ENCODE data around the gene RPL31. TPM values are rescaled to one million over a fixed set of nuclear protein-coding genes. Genes with fewer than 3 reads are reported as not detected.
"Not testable (repeated sequence)": the region's sequence is repeated elsewhere in the genome, so short reads cannot be mapped to it uniquely, and the experiment has no call there.

The RPL31 gene
- total and polyA plus RNA-seq, 5 donors: 822 to 3,971 (median 937) TPM

DNA sequence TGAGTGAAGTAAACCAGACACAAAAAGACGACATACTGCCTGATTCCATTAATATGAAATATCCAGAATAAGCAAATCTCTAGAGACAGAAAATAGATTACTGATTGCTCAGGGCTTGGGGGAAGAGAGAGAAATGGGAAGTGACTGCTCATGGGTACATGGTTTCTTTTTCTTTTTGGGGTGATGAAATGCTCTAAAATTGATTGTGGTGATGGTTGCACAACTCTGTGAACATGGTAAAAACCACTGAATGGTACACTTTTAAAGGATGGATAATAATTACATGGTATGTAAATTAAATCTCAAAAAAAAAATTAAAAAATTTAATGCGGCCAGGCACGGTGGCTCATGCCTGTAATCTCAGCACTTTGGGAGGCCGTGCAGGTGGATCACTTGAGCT, 39.3 kb downstream of the RPL31 start:
- intact Hi-C loops (cut with DNase I): no loop called here
- H3K9me3 ChIP-seq (ENCODE audit: control insufficient read depth, low read length): no peaks in the 10 kb centered on the region
- no peak overlapping the region for H3K4me3 ChIP-seq (ENCODE audit: low read length)
- ATAC-seq (peak; percentile 41 to 50), DNase-seq (no peak)
- H3K4me1 ChIP-seq (ENCODE audit: control insufficient read depth, insufficient read depth, low read length): no peaks in the 10 kb centered on the region
- no peak overlapping the region for H3K27ac ChIP-seq (ENCODE audit: low read length)
- WGBS: 75% methylated on average over 4 of the region's 4 CpGs
- H3K27me3 ChIP-seq (ENCODE audit: control insufficient read depth, insufficient read depth): no peaks in the 10 kb centered on the region

DNA sequence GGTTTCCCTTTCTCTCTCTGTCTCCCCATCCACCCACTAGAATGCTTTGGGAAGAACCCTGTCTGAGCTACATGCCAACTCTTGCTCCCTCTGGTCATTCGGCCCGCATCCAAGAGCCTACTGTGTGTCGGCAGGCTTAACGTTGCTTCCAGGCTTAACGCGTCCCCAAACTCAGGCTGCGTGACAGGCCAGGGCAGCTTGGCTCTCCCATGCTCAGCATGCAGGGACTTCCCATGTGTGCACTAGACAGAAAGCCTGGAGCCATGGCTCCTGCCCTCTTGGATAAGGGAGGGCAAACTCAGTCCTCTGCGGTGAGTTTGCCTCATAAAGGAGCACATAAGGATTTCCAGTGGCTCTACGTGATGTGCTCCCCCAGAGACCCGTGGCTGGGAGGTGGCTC, 43.2 kb downstream of the RPL31 start:
- Histone ChIP-seq H3K27ac (ENCODE audit: low read length) (no peak overlapping the region), H3K27me3 (ENCODE audit: control insufficient read depth, insufficient read depth) (no peaks in the 10 kb centered on the region), H3K4me1 (ENCODE audit: control insufficient read depth, insufficient read depth, low read length) (no peaks in the 10 kb centered on the region), H3K4me3 (ENCODE audit: low read length) (no peak overlapping the region), H3K9me3 (ENCODE audit: control insufficient read depth, low read length) (no peaks in the 10 kb centered on the region)
- intact Hi-C loops (cut with DNase I): no loop called here
- 94% methylated on average over 10 of the region's 10 CpGs for WGBS
- DNase-seq (no peak), ATAC-seq (no peak)

DNA sequence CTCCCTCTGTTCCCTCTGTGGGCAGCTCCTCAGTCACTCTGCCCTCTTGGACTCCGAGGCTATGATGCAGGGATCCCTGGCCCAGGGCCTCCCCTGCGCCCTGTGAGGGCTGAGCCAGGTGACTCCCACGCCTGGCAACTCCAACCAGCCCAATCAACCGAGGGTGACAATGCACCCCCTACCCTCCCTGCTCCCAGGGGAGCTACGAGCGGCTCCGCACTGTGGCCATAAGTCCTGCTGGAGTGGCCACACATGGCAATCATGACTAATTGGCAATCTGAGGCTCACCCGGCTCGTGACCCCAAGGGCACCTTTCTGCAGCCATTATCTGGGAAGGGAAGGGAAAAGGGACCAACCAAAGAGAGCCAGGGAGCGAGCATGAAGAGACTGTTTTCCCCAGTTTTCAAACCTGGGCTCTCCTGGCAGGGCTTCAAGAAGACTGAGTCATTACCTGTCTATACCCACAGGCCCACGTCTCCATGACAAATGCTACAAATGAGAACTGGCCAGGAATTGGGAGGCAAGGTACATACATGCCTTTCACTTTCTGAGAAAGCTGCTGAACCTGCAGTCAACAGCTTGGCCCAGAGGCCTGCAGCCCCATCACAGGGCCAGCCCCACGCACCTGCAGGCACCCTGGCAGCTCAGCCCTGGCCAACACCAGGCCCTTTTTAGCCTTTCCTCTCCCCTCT, 45.1 kb downstream of the RPL31 start:
- DNase-seq: no peak
- Histone ChIP-seq H3K4me1 (ENCODE audit: control insufficient read depth, insufficient read depth, low read length) (no peaks in the 10 kb centered on the region), H3K9me3 (ENCODE audit: control insufficient read depth, low read length) (no peaks in the 10 kb centered on the region), H3K27ac (ENCODE audit: low read length) (no peak overlapping the region), H3K27me3 (ENCODE audit: control insufficient read depth, insufficient read depth) (no peaks in the 10 kb centered on the region), H3K4me3 (ENCODE audit: low read length) (no peak overlapping the region)
- ATAC-seq: peak; percentile 12 to 35
- 84% methylated on average over 12 of the region's 12 CpGs for WGBS
- intact Hi-C loops (cut with DNase I): no loop called here

DNA sequence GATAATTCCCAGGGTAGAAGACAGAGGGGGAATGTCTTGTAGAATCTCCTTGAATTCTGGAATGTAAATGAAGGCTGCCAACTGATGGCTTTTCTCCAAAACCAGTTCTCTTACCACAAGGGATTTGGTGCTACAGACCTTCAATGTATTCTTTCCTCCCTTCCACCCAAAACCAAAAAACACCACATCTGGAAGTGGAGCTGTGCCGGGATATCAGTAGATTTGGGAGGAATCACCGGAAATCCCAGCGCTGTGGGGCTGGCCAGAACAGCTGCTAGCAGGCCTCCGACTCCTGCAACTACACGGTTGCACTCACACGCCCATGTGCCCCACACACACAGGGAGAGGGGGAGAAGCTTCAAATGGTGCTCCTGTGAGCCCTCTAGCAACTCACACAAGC, 45.7 kb downstream of the RPL31 start:
- Histone ChIP-seq H3K27ac (ENCODE audit: low read length) (no peak overlapping the region), H3K4me1 (ENCODE audit: control insufficient read depth, insufficient read depth, low read length) (no peaks in the 10 kb centered on the region), H3K27me3 (ENCODE audit: control insufficient read depth, insufficient read depth) (no peaks in the 10 kb centered on the region), H3K9me3 (ENCODE audit: control insufficient read depth, low read length) (no peaks in the 10 kb centered on the region), H3K4me3 (ENCODE audit: low read length) (no peak overlapping the region)
- 59% methylated on average over 6 of the region's 6 CpGs for WGBS
- peak; percentile 74 to 77 for ATAC-seq
- DNase-seq: peak; percentile 52 to 82 (median 77)
- intact Hi-C loops (cut with DNase I): no loop called here

DNA sequence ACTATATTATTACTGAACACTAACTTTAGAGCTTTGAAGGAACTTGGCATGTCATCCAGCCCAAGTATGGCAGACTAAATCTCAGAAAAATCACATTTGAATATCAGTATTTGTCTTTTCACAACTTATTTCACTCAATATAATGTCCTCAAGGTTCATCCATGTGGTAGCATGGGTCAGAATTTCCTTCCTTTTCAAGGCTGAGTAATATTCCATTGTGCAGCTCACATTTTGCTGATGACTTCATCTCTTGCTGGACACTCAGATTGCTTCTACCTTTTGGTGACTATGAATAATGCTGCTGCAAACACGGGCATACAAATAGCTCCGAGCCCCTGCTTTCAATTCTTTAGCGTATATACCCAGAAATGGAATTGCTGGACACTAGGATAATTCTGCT, 46.7 kb downstream of the RPL31 start:
- no peak overlapping the region for H3K27ac ChIP-seq (ENCODE audit: low read length)
- no peaks in the 10 kb centered on the region for H3K4me1 ChIP-seq (ENCODE audit: control insufficient read depth, insufficient read depth, low read length)
- ATAC-seq (no peak), DNase-seq (no peak)
- WGBS: 66% methylated on average over 3 of the region's 3 CpGs
- no peak overlapping the region for H3K4me3 ChIP-seq (ENCODE audit: low read length)
- intact Hi-C loops (cut with DNase I): no loop called here
- no peaks in the 10 kb centered on the region for H3K9me3 ChIP-seq (ENCODE audit: control insufficient read depth, low read length)
- H3K27me3 ChIP-seq (ENCODE audit: control insufficient read depth, insufficient read depth): no peaks in the 10 kb centered on the region

DNA sequence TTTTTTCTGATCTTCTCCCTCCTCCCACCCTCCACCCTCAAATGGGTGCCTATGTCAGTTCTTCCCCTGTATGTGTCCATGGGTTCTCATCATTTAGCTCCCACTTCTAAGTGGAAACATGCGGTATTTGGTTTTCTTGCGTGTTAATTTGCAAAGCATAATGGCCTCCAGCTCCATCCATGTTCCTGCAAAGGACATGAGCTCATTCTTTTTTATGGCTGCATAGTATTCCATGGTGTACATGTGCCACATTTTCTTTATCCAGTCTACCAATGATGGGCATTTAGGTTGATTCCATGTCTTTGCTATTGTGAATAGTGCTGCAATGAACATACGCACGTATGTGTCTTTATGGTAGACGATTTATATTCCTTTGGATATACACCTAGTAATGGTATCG, 48.8 kb downstream of the RPL31 start:
- ATAC-seq; H3K4me1 ChIP-seq (ENCODE audit: control insufficient read depth, insufficient read depth, low read length); intact Hi-C loops (cut with DNase I); H3K4me3 ChIP-seq (ENCODE audit: low read length); H3K27ac ChIP-seq (ENCODE audit: low read length); H3K27me3 ChIP-seq (ENCODE audit: control insufficient read depth, insufficient read depth); DNase-seq; H3K9me3 ChIP-seq (ENCODE audit: control insufficient read depth, low read length): not testable (repeated sequence)
- WGBS: 96% methylated on average over 6 of the region's 6 CpGs

DNA sequence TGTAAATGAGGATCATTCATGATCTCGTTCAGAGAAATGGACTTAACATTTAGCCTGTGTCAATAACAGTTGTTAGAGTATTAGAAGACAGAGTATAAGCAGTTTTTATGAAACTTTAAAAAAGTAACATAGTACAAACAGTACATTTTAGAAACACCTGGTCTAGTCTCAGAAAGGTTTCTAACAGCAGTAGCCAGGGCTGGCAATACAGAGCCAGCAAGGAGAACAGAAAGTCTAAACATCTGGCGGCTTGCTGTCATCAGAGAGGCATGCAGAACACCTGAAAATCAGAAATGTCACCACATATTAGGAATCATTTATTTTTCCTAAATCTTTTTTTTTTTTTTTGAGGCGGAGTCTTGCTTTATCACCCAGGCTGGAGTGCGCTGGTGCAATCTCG, 50.1 kb downstream of the RPL31 start:
- intact Hi-C loops (cut with DNase I): no loop called here
- ATAC-seq: no peak
- no peak overlapping the region for H3K27ac ChIP-seq (ENCODE audit: low read length)

DNA sequence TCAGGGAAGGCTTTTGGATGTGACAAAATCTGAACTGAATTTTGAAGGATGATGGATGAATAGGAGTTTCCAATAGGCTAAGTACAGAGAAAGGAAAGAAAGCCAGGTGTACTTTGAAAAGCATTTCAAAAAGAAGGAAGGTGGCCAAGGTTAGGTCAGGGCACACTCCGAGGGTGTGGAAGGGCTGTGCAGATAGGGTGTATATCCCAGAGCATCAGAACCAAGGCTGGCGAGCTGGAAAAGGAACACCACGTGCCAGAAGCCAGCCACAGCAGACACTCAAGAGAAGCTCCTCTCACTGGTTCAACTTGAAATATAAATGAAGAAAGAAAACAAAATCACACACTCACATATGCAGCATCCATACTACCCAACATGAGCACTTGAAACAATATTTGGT, 51.0 kb downstream of the RPL31 start:
- Histone ChIP-seq H3K4me1 (ENCODE audit: control insufficient read depth, insufficient read depth, low read length) (no peaks in the 10 kb centered on the region), H3K9me3 (ENCODE audit: control insufficient read depth, low read length) (no peaks in the 10 kb centered on the region), H3K27me3 (ENCODE audit: control insufficient read depth, insufficient read depth) (no peaks in the 10 kb centered on the region), H3K4me3 (ENCODE audit: low read length) (no peak overlapping the region), H3K27ac (ENCODE audit: low read length) (no peak overlapping the region)
- intact Hi-C loops (cut with DNase I): no loop called here
- DNase-seq (no peak), ATAC-seq (no peak)
- WGBS: 80% methylated on average over 3 of the region's 3 CpGs

More for the DNA sequence above, 50.1 kb downstream of the RPL31 start:
- Histone ChIP-seq H3K27me3 (ENCODE audit: control insufficient read depth, insufficient read depth) (no peaks in the 10 kb centered on the region), H3K4me3 (ENCODE audit: low read length) (no peak overlapping the region), H3K4me1 (ENCODE audit: control insufficient read depth, insufficient read depth, low read length) (no peaks in the 10 kb centered on the region), H3K9me3 (ENCODE audit: control insufficient read depth, low read length) (no peaks in the 10 kb centered on the region)
- DNase-seq: no peak
- 95% methylated on average over 5 of the region's 5 CpGs for WGBS

Other genes with a start within 250 kb of the RPL31 start
- gene NPAS2, start 182.2 kb upstream of the RPL31 start, total RNA-seq: 10 to 100 TPM; 39.1 to 53.4 (median 43.3) TPM
- gene NPAS2, start 182.2 kb upstream of the RPL31 start, polyA plus RNA-seq: 36.8 TPM
- 10 to 100 TPM; 42.3 to 79.5 (median 52.2) TPM for gene TBC1D8, start 149.1 kb downstream of the RPL31 start, total RNA-seq
- gene TBC1D8, start 149.1 kb downstream of the RPL31 start, polyA plus RNA-seq: 36.4 TPM